Measurements from ENCODE around the gene OR10D3. TPM values are rescaled to one million over a fixed set of nuclear protein-coding genes. Genes with fewer than 3 reads are reported as not detected.
"Not testable (repeated sequence)": the region's sequence is repeated elsewhere in the genome, so short reads cannot be mapped to it uniquely, and the experiment has no call there.

The OR10D3 gene
- total RNA-seq, 1 donor from 2014 or later: not detected

DNA sequence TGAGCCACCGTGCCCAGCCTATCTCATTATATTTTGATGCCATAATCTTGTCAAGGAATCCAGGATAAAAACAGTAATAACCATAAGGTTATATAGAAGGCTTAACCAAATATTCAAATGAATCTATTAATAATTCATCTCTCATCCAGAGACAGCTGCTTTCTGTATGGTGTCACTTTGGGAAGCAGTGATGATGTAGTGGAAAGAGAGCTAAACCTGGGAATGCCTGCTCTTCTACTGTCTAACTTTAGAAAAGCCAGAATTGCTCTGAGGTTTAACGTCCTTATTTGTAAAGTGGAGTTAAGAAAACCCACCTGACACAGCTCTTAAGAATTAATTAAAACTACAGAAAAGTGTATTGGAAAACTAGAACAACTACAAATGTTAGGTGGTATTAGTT lies 29.3 kb upstream of the OR10D3 start:
- H3K36me3 Mint-ChIP-seq: peaks cover 8% of the 10 kb centered on the region
- H3K4me3 Mint-ChIP-seq: no peak overlapping the region
- no peaks in the 10 kb centered on the region for H3K4me1 Mint-ChIP-seq
- no peak for DNase-seq (ENCODE audit: low spot score in 2 of 2, unreplicated experiment in 2 of 2)
- peaks cover 24% of the 10 kb centered on the region for H3K27me3 Mint-ChIP-seq (ENCODE audit: low read depth)
- TF ChIP-seq, protein P1, sequence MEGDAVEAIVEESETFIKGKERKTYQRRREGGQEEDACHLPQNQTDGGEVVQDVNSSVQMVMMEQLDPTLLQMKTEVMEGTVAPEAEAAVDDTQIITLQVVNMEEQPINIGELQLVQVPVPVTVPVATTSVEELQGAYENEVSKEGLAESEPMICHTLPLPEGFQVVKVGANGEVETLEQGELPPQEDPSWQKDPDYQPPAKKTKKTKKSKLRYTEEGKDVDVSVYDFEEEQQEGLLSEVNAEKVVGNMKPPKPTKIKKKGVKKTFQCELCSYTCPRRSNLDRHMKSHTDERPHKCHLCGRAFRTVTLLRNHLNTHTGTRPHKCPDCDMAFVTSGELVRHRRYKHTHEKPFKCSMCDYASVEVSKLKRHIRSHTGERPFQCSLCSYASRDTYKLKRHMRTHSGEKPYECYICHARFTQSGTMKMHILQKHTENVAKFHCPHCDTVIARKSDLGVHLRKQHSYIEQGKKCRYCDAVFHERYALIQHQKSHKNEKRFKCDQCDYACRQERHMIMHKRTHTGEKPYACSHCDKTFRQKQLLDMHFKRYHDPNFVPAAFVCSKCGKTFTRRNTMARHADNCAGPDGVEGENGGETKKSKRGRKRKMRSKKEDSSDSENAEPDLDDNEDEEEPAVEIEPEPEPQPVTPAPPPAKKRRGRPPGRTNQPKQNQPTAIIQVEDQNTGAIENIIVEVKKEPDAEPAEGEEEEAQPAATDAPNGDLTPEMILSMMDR (IDR thresholded peaks at IDR 0.05; ENCODE audit: unreplicated experiment): no peak
- H3K27ac Mint-ChIP-seq: no peak overlapping the region
- peaks cover 7% of the 10 kb centered on the region for H3K9me3 Mint-ChIP-seq

DNA sequence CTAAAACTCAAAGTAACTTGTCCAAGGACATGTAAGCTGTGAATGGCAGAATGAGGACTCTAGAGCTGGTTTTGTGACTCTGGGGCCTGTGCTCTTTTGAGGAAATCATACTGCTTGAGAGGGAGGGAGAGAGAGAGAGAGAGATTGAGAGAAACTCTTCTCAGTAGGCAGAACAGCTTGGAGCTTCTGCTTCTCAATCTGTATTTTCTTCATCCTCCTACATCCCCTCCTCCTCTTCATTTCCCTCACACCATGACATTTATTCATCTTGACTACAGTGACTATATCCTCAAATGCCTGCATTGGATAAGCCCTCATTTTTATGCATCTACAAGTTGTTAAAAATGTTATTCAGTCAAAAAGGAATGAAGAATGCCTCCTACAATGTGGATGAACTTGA lies 23.7 kb upstream of the OR10D3 start:
- Mint-ChIP-seq H3K9me3 (no peaks in the 10 kb centered on the region), H3K4me1 (no peaks in the 10 kb centered on the region), H3K4me3 (no peak overlapping the region), H3K36me3 (no peaks in the 10 kb centered on the region), H3K27ac (no peak overlapping the region), H3K27me3 (ENCODE audit: low read depth) (peaks cover 20% of the 10 kb centered on the region)
- DNase-seq (ENCODE audit: low spot score in 2 of 2, unreplicated experiment in 2 of 2): no peak
- TF ChIP-seq, protein P1 (IDR thresholded peaks at IDR 0.05; ENCODE audit: unreplicated experiment): no peak

DNA sequence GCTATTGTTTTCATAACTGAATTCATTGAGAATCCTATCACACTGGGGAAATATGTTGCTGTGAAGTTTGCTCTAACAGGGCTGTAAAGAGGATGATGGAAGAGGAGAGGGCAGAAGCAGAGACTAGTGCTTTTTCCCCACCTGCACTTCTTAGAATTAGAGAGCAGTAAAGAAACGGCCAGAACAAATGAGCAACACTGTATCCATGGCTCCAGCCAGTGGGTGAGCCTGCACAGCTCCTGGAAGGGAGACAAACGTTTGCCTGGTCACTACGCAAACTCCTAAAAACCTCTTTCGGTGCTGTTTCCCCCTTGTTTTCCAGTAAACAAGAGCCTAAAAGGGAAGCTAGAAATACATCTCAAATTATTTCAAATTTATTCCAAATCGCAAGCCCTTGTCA lies 22.2 kb upstream of the OR10D3 start:
- H3K27me3 Mint-ChIP-seq (ENCODE audit: low read depth): peaks cover 11% of the 10 kb centered on the region
- no peaks in the 10 kb centered on the region for H3K4me1 Mint-ChIP-seq
- no peak for DNase-seq (ENCODE audit: low spot score in 2 of 2, unreplicated experiment in 2 of 2)
- no peak overlapping the region for H3K4me3 Mint-ChIP-seq
- H3K9me3 Mint-ChIP-seq: no peaks in the 10 kb centered on the region
- H3K27ac Mint-ChIP-seq: no peak overlapping the region
- no peaks in the 10 kb centered on the region for H3K36me3 Mint-ChIP-seq
- TF ChIP-seq, protein P1 (IDR thresholded peaks at IDR 0.05; ENCODE audit: unreplicated experiment): no peak

DNA sequence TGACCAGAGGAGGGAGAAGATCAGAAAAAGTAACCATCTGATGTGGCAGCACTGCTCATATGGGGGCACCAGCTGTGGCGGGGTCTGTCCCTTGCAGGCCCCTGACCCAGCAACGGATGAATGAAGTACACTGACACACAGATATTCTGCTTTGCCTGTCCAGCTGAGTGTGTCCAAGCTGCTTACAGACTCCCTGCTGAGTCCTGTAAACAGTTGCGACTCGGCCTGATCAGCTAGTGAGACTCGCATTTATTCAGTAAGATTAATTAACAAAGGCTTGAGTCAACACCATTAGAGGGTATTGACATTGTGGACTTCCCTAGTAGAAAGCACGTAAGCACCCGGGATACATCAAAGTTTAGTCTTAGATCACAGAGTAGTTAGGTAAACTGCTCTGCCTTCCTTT lies 15.3 kb upstream of the OR10D3 start:
- Mint-ChIP-seq H3K4me1 (no peaks in the 10 kb centered on the region), H3K27me3 (ENCODE audit: low read depth) (no peaks in the 10 kb centered on the region), H3K36me3 (no peaks in the 10 kb centered on the region), H3K9me3 (no peaks in the 10 kb centered on the region), H3K4me3 (no peak overlapping the region), H3K27ac (no peak overlapping the region)
- DNase-seq (ENCODE audit: low spot score in 2 of 2, unreplicated experiment in 2 of 2): no peak
- TF ChIP-seq, protein P1 (IDR thresholded peaks at IDR 0.05; ENCODE audit: unreplicated experiment): no peak

DNA sequence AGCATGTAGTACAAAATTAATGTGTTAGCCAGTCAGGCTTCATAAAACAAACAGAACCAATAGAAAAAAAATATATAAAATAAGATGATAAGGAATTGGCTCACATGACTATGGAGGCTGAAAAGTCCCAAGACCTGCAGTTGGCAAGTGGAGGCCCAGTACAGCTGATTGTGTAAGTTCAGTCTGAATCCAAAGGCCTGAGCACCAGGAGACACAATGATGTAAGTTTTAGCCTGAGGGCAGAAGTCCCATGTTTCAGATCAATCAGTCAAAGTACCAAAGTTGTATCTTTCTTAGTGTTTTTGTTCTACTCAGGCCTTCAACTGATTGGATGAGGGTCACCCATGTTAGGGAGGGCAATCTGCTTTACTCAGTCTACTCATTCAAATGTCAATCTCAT lies 14.3 kb upstream of the OR10D3 start:
- H3K4me1 Mint-ChIP-seq: no peaks in the 10 kb centered on the region
- H3K36me3 Mint-ChIP-seq: no peaks in the 10 kb centered on the region
- TF ChIP-seq, protein P1 (IDR thresholded peaks at IDR 0.05; ENCODE audit: unreplicated experiment): no peak
- H3K27ac Mint-ChIP-seq: no peak overlapping the region
- DNase-seq (ENCODE audit: low spot score in 2 of 2, unreplicated experiment in 2 of 2): no peak
- H3K9me3 Mint-ChIP-seq: no peaks in the 10 kb centered on the region
- H3K4me3 Mint-ChIP-seq: no peak overlapping the region
- H3K27me3 Mint-ChIP-seq (ENCODE audit: low read depth): no peaks in the 10 kb centered on the region

DNA sequence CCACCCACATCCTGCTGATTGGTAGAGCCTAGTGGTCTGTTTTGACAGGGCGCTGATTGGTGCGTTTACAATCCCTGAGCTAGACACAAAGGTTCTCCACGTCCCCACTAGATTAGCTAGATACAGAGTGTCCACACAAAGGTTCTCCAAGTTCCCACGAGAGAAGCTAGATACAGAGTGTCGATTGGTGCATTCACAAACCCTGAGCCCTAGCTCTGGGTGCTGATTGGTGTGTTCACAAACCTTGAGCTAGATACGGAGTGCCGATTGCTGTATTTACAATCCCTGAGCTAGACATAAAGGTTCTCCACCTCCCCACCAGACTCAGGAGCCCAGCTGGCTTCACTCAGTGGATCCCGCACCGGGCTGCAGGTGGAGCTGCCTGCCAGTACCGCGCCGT lies 12.8 kb upstream of the OR10D3 start:
- not testable (repeated sequence) for H3K4me3 Mint-ChIP-seq; H3K27me3 Mint-ChIP-seq (ENCODE audit: low read depth); H3K27ac Mint-ChIP-seq; H3K4me1 Mint-ChIP-seq; H3K36me3 Mint-ChIP-seq; DNase-seq (ENCODE audit: low spot score in 2 of 2, unreplicated experiment in 2 of 2); H3K9me3 Mint-ChIP-seq

Measured in mesothelial cell of epicardium (in vitro differentiated cells).